EH (cell line): Measurements from ENCODE around the gene TRH.
"Not testable (repeated sequence)": the region's sequence is repeated elsewhere in the genome, so short reads cannot be mapped to it uniquely, and the experiment has no call there.

Experiments used
- DNase-seq: peaks from one replicate; pipeline ENCODE4 v3.0.0-alpha.2; 2015; ENCODE audit warnings: low read depth

TRH gene

DNA sequence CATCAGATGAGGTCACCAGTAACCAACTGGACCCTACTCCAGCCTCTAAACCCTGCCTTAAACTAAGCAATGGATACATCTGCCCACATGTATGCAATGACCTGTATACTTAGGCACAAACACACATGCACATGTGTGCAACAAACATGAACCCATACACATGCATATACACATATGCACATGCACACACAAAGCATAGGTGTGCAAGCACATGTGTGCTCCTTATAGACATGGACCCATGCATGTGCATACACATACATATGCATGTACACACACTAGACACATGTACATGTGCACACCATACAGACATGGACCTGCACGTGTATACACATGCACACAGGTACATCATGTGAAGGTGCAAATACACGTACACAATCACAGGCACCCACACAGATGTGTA, 8.6 kb upstream of the TRH start:
- no peak for DNase-seq

DNA sequence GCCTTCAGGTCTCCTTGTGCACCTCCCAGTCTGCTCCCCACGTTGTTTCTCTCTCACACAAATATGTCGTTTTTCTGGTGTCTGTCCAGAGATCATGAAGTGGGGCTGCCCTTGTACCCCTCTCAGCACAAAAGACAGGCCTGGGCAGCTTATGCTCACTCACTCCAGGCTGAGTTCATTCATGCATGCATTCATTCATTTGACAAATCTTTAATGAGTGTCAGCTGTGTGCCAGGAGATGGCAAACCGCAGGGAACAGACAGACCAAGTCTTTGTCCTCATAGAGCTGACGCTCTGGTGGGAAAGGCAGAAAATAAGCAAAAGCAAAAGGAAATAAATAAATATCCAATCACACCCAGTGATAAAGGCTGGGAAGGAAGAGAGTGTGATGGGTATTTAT, 7.6 kb upstream of the TRH start:
- DNase-seq, result no peak

DNA sequence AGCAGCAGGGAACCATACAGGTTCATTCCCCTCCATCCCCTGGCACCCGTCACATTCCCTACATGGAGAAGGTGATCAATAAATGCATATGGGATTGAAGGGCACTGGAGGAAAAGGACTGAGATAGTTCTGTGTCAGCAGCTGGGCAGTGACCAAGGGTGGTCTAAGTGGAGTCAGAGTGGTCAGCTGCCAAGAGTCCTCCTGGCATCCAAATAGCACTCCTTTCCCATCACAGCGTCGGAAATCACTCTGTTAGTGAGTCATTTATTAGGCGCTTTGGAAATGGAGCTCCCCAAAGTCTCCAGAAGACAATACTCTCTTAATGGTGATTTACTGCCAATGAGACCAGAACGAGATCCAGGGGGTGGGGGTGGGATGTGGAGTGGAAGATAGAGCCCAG, 6.8 kb upstream of the TRH start:
- DNase-seq, result peak; percentile 6

DNA sequence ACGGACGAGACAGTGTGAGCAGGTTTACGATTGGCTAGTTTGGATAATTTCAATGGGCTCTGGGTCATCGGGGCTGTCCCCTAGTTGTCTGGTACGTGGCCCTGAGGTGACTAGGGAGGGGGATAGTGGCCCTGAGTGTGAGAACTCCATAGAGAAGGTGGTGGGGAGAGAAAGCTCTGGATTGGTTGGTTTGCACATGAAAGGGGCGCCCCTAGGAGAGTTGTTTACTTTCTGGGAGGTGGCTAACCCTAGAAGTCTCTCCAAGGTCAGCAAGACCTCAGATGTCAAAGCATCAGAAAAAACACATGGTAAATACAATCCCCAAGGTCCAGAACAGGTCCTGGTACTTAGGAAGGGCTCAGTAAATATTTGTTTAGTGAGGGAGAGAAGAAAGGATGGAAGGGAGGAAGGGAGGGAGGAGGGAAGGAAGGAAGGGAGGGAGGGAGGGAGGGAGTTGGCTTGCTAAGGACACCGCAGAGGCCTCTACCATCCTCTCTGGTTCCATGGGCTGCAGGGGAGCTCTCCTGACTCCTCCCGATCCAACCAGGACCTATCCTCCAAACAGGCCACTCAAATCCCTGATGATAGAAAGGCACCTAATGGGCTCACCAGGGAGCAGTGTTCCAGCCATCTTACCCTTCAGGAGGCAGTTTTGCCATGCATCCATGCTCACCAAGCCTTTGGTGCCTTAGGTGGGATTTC, 3.0 kb upstream of the TRH start:
- DNase-seq, result no peak

DNA sequence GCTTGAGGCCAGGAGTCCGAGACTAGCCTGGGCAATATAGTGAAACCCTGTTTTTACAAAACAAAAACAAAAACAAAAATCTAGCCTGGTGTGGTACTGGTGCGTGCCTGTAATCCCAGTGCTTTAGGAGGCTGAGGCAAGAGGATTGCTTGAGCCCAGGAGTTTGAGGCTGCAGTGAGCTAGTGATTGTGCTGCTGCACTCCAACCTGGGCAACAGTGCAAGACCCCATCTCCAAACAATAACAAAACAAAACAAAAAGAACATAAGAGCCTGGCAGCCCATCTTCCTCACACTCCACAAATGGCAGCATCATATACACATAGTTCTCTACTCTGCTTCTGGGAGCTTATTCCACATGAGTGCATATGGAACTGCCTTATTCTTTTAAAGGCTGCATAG, 2.2 kb upstream of the TRH start:
- no peak for DNase-seq

DNA sequence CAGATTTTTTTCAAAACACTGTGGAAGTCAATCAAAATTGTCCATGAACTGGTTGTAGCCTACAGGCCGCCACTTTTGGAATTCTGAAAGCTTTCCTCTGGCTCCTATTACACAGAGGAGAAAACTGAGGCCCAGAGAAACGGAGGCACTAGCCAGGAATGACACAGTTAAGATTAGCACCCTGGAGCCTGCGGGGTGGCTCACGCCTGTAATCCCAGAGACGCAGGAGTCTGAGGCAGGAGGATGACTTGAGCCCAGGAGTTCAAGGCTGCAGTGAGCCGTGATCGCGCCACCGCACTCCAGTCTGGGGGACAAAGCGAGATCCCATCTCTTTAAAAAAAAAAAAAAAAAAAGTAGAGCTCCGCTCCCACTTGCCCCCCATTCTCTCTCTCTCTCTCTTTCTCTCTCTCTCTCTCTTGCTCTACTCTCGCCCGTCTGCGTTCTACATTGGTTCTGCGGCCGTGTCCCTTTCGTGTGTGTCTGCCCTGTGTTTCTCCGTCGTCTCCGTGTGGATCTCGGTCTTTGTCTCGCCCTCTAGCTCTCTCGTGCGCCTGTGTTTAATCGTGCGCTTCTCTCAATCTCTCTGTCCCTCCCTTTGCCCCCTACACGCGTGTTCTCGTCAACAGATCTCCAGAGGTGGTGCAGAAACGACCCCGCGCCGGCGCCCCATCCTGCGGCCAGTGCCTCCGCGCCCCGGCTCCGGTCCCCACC, 512 bp upstream of the TRH start:
- no peak for DNase-seq

DNA sequence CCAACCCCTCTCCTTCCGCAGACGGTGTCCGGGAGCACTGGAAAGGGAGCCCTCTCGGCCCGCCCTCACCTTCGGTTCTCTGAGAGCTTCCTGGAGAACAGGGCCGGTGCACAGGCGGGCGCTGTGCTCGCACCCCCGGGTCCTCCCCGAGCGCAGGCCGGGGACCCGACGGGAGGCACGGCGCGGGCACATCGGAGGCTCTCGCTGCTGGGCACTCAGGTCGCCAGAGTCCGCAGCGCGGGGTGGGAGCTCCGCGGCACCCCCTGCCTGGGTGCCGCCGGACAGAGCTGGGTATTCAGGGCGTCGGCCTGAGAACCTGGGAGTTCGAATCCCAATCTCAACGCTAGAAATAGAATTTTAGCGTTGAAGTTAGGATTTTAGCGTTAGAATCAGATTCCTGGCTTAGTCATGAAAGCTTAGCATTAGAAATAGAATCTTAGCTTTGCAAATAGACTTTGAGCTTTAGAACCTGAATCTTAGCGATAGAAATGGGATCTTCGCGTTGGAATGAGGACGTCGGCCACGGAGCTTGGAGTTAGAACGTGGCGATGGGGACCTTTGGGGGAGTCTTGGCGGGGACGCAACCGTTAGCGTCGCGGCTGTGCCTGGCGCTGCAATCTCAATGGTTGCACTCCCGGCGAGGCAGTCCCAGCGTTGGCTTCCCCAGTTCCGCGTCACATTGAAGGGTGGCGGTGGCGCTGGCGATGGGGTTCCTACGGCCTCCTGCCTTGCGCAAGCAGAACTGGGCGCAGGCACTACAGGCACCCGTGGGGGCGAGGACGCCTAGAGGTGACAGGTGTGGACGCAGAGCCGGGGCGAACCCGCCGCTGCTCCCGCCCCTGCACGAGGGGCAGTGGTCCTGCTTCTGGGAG, 549 bp downstream of the TRH start:
- DNase-seq, result no peak

DNA sequence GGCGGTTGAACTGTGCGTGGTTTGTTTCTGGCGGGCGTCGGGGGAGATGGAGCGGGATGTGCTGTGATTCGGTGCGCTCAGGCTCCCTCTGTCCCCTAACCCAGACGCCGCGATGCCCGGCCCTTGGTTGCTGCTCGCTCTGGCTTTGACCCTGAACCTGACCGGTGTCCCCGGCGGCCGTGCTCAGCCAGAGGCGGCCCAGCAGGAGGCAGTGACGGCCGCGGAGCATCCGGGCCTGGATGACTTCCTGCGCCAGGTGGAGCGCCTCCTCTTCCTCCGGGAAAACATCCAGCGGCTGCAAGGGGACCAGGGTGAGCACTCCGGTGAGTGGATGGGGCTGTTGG, 1.2 kb downstream of the TRH start:
- no peak for DNase-seq

DNA sequence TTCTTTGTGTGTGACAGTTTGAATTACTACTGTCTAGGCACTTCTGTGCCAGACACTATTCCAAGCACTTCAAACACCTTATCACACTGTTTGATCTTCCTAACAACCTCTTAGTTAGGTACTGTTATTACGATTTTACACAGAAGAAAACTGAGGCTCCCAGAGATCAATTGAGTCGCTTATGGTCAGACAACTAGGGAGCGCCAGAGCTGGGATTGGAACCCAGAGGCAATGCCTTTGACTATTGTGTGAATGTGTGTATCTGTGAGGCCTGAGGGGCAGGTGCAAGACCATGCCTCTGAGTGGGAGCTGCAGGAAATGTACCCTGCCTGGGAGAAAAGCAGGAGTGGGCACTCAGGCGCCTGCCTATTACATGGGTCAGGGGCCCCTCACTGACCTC, 1.8 kb downstream of the TRH start:
- no peak for DNase-seq

DNA sequence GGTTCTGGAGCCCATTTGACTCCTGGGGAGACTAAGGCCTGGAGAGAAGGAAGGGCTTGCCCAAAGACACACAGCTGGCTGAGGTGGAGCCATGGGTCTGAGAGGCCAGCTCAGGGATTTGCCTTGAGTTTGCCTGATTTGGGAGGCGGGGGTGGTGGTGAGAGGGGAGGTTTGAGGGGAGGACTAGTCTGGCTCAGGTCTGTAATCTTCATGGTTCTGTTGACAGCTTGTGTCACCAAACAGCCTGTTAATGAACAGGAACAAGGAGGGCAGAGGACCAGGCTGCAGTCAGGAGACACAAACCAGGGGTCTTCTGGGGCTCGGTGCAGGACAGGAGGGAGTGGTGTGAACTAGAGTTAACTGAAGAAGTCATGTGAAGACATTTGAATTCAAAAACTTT, 3.6 kb downstream of the TRH start:
- DNase-seq, result no peak

DNA sequence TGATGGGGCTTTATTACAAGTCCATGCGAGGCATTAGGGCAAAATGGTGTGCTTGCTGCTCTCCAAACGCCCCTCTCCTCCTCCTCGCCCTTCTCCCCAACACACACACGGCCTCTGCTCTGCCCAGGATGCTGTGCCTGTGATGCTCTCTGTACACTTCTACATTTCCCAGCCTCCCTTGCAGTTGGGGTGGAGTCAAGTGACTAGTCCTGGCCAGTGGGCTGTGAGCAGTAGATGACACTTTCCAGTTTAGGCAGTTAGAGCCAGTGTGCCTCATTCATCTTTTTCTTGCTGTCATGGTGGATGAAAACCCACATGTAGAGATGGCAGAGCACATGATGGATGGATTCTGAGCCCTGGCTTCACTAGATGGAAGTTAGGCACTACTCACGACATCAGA, 5.4 kb downstream of the TRH start:
- DNase-seq, result no peak

DNA sequence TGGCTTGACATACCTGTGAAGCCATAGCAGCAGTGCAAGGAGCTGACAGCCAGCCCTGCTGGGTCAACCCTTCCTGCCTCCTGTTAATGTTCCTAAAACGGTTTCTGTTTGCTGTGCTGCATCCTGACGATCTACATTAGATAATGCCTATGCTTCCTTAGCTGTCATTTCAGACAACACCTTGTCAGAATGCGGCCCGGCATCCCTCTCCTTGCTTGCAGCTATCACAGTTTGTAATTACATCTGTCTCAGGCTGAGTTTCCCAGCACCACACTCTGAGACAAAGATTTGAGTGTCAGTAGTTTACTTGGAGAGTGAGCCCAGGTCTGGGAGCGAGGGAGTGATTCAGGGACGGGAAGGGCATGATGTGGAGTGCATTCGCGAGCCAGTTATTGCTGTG, 9.0 kb downstream of the TRH start:
- no peak for DNase-seq

DNA sequence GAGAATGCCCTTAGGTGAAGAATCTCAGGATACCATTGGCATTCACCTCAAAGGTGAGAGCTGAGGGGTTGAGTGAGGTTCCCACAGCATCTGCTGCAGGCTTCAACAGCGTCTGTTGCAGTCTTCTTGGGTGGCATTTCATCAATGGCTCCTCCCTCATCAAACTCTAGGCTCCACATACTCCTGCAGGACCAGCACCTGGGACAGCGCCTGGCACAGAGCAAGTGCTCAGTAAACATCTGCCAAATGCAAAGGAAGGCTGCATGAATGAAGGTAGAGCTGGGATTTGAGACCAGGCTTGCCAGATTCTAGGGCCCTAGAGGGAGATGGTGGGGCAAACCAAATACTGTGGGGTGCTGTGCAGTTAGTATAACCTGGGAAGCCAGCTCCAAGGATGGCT, 9.6 kb downstream of the TRH start:
- peak; percentile 31 for DNase-seq

DNA sequence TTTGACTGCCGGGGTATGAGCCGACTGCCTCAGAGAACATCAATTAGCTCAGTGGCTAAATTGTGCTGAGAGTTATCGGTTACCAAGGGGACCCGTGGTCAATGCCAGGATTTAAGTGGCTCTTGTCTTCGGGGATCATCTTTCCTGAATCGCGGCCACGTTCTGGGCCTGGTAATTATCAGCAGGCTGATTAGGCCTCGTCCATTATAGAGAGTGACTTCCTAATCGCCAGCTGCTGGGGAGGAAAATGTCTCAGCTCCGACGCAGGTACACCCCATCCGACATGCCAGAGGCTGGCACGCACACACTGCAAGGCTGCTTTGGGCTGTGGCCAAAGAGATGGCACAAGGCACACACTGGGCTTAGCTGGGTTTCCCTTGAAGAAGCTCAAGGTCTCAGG, 10.6 kb downstream of the TRH start:
- DNase-seq, result no peak

DNA sequence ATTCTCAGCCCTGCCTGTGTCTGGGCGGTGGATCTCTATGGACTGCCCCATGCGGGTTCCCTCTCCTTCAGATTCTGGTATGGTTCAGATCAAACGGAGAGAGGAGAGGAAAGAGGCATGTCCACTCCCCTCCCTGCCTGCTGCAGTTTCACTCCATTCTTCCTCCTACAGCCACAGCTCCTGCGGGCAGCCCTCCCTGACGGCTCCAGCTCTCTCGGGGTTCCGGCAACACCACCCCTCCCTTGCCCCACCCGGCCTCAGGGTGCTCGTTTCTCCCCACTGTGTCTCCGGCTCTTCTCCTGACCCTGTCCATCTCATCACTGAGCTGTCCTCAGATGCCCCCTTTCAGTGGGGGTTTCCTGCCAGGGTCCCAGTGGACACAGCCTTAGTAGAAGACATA, 13.9 kb downstream of the TRH start:
- DNase-seq, result no peak

DNA sequence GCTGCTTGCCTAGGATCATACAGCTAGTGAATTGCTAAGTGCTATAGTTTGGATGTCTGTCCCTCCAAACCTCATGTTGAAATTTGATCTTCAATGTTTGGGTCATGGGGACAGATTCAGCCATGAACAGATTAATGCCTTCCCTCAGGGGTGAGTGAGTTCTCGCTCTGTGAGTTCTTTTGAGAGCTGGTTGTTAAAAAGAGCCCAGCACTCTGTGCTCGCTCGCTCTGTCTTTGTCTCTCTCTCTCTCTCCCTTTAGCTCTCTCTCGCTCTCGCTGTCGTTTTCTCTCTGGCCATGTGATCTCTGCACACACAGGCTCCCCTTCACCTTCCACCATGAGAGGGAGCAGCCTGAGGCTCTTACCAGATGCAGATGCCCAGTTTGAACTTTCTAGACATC, 14.9 kb downstream of the TRH start:
- DNase-seq, result no peak

DNA sequence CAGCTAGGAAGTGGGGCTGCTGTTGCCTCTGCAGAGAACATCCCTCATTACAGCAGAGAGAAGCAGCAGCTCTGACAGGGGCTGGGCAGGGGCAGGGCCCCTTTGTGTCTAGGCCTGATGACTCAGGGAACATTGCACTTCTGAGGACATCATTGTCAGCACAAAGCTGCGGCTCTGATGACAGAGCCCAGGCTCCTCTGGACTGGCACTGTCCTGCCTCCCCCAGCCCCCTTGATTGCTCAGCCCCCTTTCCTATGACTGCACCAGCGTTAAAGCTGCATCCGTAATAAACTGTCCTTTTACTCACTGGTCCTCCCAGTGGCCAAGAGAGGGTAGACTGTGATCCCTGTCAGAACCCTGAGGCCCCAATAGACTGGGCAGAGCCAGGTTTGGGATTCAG, 18.3 kb downstream of the TRH start:
- DNase-seq, result peak; percentile 8

DNA sequence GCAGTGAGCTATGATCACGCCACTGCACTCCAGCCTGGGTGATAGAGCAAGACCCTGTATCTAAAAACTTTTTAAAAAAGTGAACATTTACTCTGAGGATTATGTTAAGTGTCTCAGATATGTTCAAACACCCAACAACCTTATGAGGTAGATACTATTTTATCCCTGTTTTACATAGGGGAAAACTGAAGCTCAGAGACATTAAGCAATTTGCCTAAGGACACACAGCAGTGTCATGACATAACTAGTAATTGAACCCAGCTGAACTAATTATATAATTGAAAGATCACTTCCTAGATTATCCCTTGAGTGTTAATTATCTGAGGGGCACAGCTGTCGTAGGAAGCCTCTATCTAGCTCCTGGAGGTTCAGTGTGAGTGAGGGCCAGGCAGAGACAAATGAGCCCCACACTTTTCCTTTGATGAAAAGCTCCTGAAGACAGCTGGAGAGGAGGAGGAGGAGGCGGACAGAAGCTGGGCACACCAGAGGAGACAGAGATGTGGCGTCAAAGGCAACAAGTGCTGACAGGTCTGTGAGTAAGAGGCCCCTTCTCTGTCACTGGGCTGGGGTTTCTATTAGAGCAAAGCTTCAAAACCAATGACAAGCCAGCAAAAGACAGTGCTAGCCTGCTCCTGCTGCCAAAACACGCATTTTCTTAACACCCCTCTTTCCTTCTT, 20.5 kb downstream of the TRH start:
- no peak for DNase-seq

DNA sequence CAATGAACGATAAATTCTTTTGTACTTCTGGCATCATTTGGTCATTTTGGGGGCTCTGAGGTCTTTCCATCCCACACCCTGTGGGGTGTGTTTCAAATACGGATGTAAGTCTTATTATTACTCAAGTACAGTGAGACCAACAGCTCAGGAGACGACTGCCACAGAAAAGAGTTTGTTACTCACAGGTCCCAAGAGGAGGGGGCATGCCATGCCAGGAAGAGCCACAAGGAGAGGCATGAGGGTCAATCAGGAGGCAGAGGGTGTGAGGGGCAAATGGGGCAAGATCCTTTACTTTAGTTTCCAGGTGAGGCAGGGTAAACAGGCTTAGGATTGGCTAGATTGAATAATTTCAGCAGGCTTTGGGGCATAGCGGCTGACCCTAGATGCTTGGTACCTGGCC, 21.6 kb downstream of the TRH start:
- no peak for DNase-seq

DNA sequence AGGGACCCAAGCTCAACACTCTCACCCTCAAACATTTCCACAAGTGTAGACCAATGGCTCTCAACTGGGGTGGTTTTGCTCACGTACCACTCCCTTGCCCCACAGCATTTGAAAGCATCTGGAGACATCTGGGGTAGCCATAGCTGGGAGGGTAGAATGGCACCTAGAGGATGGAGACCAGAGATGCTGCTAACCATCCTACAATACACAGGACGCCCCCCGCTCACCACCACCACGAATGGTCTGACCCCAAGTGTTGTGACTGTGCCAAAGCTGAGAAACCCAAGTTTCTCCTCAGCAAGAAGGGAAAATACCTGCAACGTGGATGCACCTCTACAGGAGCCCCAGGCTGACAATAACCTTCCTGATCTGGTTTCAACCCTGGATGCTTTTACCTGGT, 24.7 kb downstream of the TRH start:
- not testable (repeated sequence) for DNase-seq

DNA sequence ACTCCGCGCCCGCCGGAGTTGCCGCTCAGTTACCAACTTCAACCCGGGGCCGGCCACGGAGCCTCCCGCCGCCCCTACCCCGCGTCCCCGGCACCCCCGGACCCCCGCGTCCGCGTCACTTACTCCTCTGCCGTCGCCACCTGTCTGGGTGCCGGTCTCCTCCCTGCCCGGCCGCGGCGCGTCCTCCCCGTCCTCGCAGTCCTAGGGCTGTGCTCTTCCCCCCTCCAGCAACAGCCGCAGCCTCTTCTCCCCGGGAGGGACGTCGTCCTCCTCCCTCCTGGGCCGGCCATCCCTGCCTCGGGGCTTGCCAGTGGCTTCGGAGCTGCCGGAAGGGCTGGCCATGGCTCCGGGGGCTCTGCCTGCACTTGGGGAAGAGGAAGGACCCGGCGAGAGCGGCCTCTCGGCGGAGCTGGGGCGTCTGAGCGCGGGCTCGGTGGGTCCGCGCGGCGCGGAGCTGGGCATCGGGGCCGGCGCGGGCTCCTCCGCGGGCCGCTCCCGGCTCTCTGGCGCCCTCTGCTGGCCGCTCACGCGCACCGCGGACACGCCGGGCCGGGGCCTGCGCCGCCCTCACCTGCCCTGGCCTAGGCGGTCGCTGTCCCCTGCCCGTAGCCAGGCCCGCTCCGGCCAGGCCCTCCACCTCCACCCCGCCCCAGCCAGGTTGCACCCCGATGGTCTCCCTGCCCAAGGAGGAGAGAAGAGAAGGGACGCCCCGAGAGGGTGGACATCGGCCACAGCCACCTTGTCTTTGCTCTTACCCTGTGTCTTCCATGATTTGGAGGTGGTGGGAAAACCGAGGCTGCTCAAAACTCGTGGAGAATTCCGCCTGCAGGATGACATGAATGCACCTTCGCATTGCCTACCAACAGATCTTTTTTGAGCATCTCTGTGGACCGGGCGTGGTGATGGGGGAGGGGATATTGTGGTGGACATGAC, 28.4 kb downstream of the TRH start:
- DNase-seq, result peak; percentile 35

DNA sequence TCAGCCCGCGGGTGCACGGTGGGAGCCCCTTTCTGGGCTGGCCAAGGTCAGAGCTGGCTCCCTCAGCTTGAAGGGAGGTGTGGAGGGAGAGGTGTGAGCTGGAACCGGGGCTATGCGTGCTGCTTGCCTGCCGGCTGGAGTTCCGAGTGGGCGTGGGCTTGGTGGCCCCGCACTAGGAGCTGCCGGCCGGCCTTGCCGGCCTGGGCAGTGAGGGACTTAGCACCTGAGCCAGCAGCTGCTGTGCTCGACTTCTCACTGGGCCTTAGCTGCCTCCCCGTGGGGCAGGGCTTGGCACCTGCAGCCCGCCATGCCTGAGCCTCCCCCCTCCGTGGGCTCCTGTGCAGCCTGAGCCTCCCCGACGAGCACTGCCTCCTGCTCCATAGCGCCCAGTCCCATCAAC, 36.0 kb downstream of the TRH start:
- no peak for DNase-seq
